Muscle layer of duodenum (tissue), 2 donors: ENCODE data around the gene AIFM3.
A peak's percentile ranks its signal among the peaks of the same experiment; 100 is the strongest.

Experiments used
- H3K27ac ChIP-seq: one replicate; pipeline ENCODE4 v1.7.0; 2013; ENCODE audit warnings: mild to moderate bottlenecking, low read length
- H3K27me3 ChIP-seq: one replicate; pipeline ENCODE4 v1.7.0; 2013; ENCODE audit warnings: low read depth, mild to moderate bottlenecking, control low read depth, low read length
- H3K36me3 ChIP-seq, 2 donors: one replicate each; pipeline ENCODE4 v1.7.0; 2013; ENCODE audit warnings: low read length in 2 of 2, control low read depth in 1 of 2, mild to moderate bottlenecking in 1 of 2; ENCODE audit not compliant: insufficient read depth in 2 of 2, control insufficient read depth in 1 of 2
- H3K4me1 ChIP-seq, 2 donors: one replicate each; pipeline ENCODE4 v1.7.0; 2013; ENCODE audit warnings: low read length in 2 of 2, mild to moderate bottlenecking in 2 of 2, control low read depth in 1 of 2, moderate library complexity in 1 of 2; ENCODE audit not compliant: insufficient read depth in 2 of 2, control insufficient read depth in 1 of 2
- H3K4me3 ChIP-seq, 2 donors: one replicate each; pipeline ENCODE4 v1.7.0; 2013; ENCODE audit warnings: low read length in 2 of 2, low read depth in 1 of 2, mild to moderate bottlenecking in 1 of 2
- H3K9me3 ChIP-seq, 2 donors: one replicate each; pipeline ENCODE4 v1.7.0; 2013; ENCODE audit warnings: low read length in 2 of 2, control low read depth in 1 of 2, mild to moderate bottlenecking in 1 of 2; ENCODE audit not compliant: control insufficient read depth in 1 of 2
- donor health status: healthy.

AIFM3 gene

GRCh38 chr22:20996031-20996410 lies 29.0 kb downstream of the AIFM3 start:
- Histone ChIP-seq H3K27me3 (no peaks in the 10 kb centered on the region), H3K9me3 (no peaks in the 10 kb centered on the region), H3K36me3 (peaks cover 12 to 91% of the 10 kb centered on the region in 2 donors), H3K27ac (no peak overlapping the region), H3K4me1 (peaks cover 9 to 16% of the 10 kb centered on the region in 2 donors), H3K4me3 (no peak overlapping the region)

GRCh38 chr22:20996598-20997535 lies 29.8 kb downstream of the AIFM3 start:
- H3K27ac ChIP-seq, result no peak overlapping the region
- peaks cover 9 to 19% of the 10 kb centered on the region in 2 donors for H3K4me1 ChIP-seq
- peaks cover 12 to 89% of the 10 kb centered on the region in 2 donors for H3K36me3 ChIP-seq
- no peaks in the 10 kb centered on the region for H3K9me3 ChIP-seq
- H3K4me3 ChIP-seq, result no peak overlapping the region
- H3K27me3 ChIP-seq, result no peaks in the 10 kb centered on the region

- H3K9me3 ChIP-seq, result no peaks in the 10 kb centered on the region
- H3K27me3 ChIP-seq, result no peaks in the 10 kb centered on the region
- no peak overlapping the region for H3K27ac ChIP-seq
- peaks cover 9 to 19% of the 10 kb centered on the region in 2 donors for H3K4me1 ChIP-seq
- H3K4me3 ChIP-seq, result no peak overlapping the region
- H3K36me3 ChIP-seq, result peaks cover 5 to 85% of the 10 kb centered on the region in 2 donors
These were observed 30.6 kb downstream of the AIFM3 start for GRCh38 chr22:20997536-20998257.

- peaks cover 5 to 78% of the 10 kb centered on the region in 2 donors for H3K36me3 ChIP-seq
- H3K4me1 ChIP-seq, result peaks cover 16 to 29% of the 10 kb centered on the region in 2 donors
- no peak overlapping the region for H3K27ac ChIP-seq
- no peaks in the 10 kb centered on the region for H3K27me3 ChIP-seq
- no peaks in the 10 kb centered on the region for H3K9me3 ChIP-seq
- no peak overlapping the region for H3K4me3 ChIP-seq
These were observed 31.6 kb downstream of the AIFM3 start for GRCh38 chr22:20998411-20999336.

- no peaks in the 10 kb centered on the region for H3K9me3 ChIP-seq
- peaks cover 5 to 69% of the 10 kb centered on the region in 2 donors for H3K36me3 ChIP-seq
- peaks cover 18 to 32% of the 10 kb centered on the region in 2 donors for H3K4me1 ChIP-seq
- peak overlapping the region in 1 of 2 donors; percentile 90 for H3K4me3 ChIP-seq
- no peak overlapping the region for H3K27ac ChIP-seq
- H3K27me3 ChIP-seq, result no peaks in the 10 kb centered on the region
These were observed 32.5 kb downstream of the AIFM3 start for GRCh38 chr22:20999350-21000206.

GRCh38 chr22:21000207-21000986 lies 33.3 kb downstream of the AIFM3 start:
- H3K9me3 ChIP-seq, result no peaks in the 10 kb centered on the region
- H3K36me3 ChIP-seq, result peaks cover 5 to 61% of the 10 kb centered on the region in 2 donors
- H3K4me1 ChIP-seq, result peaks cover 18 to 32% of the 10 kb centered on the region in 2 donors
- H3K27ac ChIP-seq, result peak overlapping the region; percentile 93
- no peaks in the 10 kb centered on the region for H3K27me3 ChIP-seq
- peak overlapping the region; percentile 79 to 90 for H3K4me3 ChIP-seq

GRCh38 chr22:21000987-21001600 lies 34.0 kb downstream of the AIFM3 start:
- Histone ChIP-seq H3K9me3 (no peaks in the 10 kb centered on the region), H3K4me1 (peaks cover 18 to 32% of the 10 kb centered on the region in 2 donors), H3K27ac (peak overlapping the region; percentile 93), H3K4me3 (peak overlapping the region; percentile 79 to 90), H3K27me3 (no peaks in the 10 kb centered on the region), H3K36me3 (peaks cover 2 to 54% of the 10 kb centered on the region in 2 donors)

- Histone ChIP-seq H3K27ac (peak within 1 kb of the TSS; percentile 93), H3K4me1 (peaks cover 18 to 32% of the 10 kb centered on the region in 2 donors), H3K9me3 (no peaks in the 10 kb centered on the region), H3K27me3 (no peaks in the 10 kb centered on the region), H3K36me3 (peaks cover 0 to 47% of the 10 kb centered on the region in 2 donors), H3K4me3 (peak within 1 kb of the TSS; percentile 79 to 90)
These were observed 34.7 kb downstream of the AIFM3 start, which contains the start of gene THAP7 for GRCh38 chr22:21001601-21002325. Gene THAP7 (minus strand): TSS chr22:21002118. CDS start chr22:21001911, 207 bp downstream.

GRCh38 chr22:21003782-21004181 lies 36.7 kb downstream of the AIFM3 start:
- Histone ChIP-seq H3K27ac (peak overlapping the region; percentile 31), H3K36me3 (peaks cover 0 to 28% of the 10 kb centered on the region in 2 donors), H3K4me3 (no peak overlapping the region), H3K4me1 (peaks cover 18 to 32% of the 10 kb centered on the region in 2 donors), H3K27me3 (no peaks in the 10 kb centered on the region), H3K9me3 (no peaks in the 10 kb centered on the region)
